ENCODE results near the gene NDUFB7.

The NDUFB7 gene

DNA sequence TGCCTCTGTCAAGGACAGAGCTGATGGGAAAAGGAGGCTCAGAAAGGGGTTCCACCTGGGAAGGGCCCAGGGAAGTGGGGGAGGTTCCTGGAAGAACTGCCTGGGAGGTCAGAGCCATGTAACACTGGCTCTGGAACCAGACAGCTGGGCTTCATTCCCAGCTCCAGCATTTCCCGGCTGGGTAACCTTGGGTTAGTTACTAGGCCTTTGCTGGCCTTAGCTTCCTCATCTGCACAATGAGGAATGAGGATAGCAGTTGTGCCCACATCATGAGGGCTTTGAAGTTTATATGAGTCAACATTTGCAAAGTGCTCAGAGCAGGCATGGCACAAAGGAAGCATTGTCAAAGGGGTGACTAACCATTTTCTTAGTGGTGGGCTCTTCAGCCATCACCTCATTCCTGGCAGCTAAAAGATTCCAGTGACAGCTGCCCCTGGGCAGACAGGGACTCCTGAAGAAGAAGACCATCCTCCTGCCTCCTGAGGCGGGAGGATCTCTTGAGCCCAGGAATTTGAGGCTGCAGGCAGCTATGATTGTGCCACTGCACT lies 51.9 kb downstream of the NDUFB7 start:
- no peak for DNase-seq

DNA sequence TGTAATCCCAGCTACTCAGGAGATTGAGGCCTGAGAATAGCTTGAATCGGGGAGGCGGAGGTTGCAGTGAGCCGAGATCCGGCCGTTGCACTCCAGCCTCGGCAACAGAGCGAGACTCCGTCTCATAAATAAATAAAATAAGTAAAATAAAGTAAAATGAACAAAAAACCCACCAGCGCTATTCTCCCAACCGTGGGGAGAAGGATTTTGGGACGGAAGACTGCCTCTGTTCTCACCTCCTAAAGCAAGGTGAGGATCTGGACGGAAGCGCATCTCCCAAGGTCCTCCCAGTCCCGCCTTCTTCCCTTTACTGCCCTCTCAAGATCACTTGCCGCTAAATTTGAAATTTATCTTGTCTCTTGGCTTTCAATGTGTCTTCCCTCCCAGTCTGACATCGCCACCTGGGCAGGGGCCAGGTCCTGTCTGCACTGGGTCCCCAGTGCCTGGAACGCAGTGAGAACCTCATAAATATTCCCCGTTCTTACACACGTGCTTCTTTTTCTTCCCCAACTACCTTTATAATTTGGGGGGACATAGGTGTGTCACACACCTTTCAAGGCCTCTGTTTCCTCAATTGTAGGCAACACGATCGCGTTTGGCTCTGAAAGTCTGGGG lies 52.5 kb downstream of the NDUFB7 start:
- DNase-seq = no peak

- no peak for DNase-seq
These were observed 53.9 kb downstream of the NDUFB7 start, which contains the start of gene DNAJB1 for GRCh38 chr19:14517840-14518505. Gene DNAJB1, minus strand, starts transcription at chr19:14518397. Its CDS starts 48 bp downstream, at chr19:14518349.

GRCh38 chr19:14517446-14517839 lies 54.4 kb downstream of the NDUFB7 start:
- no peak for DNase-seq

DNA sequence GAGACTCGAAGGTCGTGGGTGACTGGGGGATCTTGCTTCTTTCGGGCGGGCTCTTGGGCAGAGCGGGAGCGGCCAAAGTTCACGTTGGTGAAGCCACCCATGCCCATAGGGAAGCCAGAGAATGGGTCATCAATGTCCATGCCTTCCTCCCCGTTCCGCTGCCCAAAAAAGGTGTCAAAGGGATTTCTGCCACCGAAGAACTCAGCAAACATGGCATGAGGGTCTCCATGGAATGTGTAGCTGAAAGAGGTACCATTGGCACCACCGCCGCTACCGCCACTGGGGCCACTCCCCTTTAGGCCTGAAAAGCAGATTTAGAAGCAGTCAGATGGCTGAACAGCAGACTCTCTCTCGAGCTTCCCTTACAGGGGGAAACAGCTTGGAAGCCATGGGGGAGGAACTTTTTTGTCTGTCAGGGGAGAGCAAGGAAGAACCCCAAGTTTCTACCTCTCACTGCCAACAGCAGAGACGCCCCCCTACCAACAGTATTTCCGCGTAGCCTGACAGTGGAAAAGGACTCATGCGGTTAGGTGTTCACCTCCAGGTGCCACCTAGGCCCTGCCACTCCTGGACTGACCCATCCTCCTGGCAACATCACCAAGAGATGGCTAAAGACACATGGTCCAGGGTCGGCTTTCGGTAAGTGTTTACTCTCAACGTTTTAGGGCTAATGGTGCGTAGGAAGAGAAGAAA lies 55.0 kb downstream of the NDUFB7 start:
- no peak for DNase-seq

All from NCI-H1694 treated with DMSO at 0.1 percent for 48 hours (cell line).